GM21381 (cell line): ENCODE results near the gene TCEAL4.

Experiments
- ATAC-seq: cut with Tn5 transposase; IDR thresholded peaks from one replicate; pipeline ENCODE4 v1.9.1; 2021; ENCODE audit warnings: mild to moderate bottlenecking, moderate library complexity; ENCODE audit not compliant: unreplicated experiment

Gene TCEAL4

GRCh38 chrX:103585411-103586313 lies at the start of gene TCEAL4:
TCEAL4 (plus strand) TSS chrX:103585515; CDS start chrX:103586676, 1,161 bp downstream.
- ATAC-seq, result peak; percentile 95

- ATAC-seq, result no peak
Measured at GRCh38 chrX:103536071-103536470, 49.2 kb upstream of the TCEAL4 start.

GRCh38 chrX:103536732-103537131 lies 48.6 kb upstream of the TCEAL4 start:
- ATAC-seq, result no peak

- ATAC-seq, result no peak
Measured at GRCh38 chrX:103537871-103538387, 47.4 kb upstream of the TCEAL4 start.

GRCh38 chrX:103538728-103539127 lies 46.6 kb upstream of the TCEAL4 start:
- ATAC-seq, result no peak

GRCh38 chrX:103539695-103540094 lies 45.6 kb upstream of the TCEAL4 start:
- ATAC-seq, result no peak

GRCh38 chrX:103540145-103540544 lies 45.2 kb upstream of the TCEAL4 start:
- no peak for ATAC-seq

GRCh38 chrX:103549916-103550315 lies 35.4 kb upstream of the TCEAL4 start:
- no peak for ATAC-seq

- ATAC-seq, result no peak
Measured at GRCh38 chrX:103550415-103551051, 34.8 kb upstream of the TCEAL4 start.

GRCh38 chrX:103552236-103552635 lies 33.1 kb upstream of the TCEAL4 start:
- no peak for ATAC-seq

- peak; percentile 99 for ATAC-seq
Measured at GRCh38 chrX:103554687-103555424, 30.5 kb upstream of the TCEAL4 start.

- ATAC-seq, result no peak
Measured at GRCh38 chrX:103556963-103557612, 28.2 kb upstream of the TCEAL4 start.

GRCh38 chrX:103560256-103560655 lies 25.1 kb upstream of the TCEAL4 start:
- no peak for ATAC-seq

GRCh38 chrX:103562801-103563200 lies 22.5 kb upstream of the TCEAL4 start:
- ATAC-seq, result no peak

GRCh38 chrX:103565197-103565596 lies 20.1 kb upstream of the TCEAL4 start:
- peak; percentile 43 for ATAC-seq

- no peak for ATAC-seq
Measured at GRCh38 chrX:103565752-103566151, 19.6 kb upstream of the TCEAL4 start.

GRCh38 chrX:103571121-103571520 lies 14.2 kb upstream of the TCEAL4 start:
- no peak for ATAC-seq

- no peak for ATAC-seq
Measured at GRCh38 chrX:103571726-103572125, 13.6 kb upstream of the TCEAL4 start.

- ATAC-seq, result no peak
Measured at GRCh38 chrX:103573202-103573601, 12.1 kb upstream of the TCEAL4 start.

GRCh38 chrX:103584596-103584995 lies 719 bp upstream of the TCEAL4 start:
- no peak for ATAC-seq

GRCh38 chrX:103586314-103586646 lies 965 bp downstream of the TCEAL4 start:
- ATAC-seq, result no peak
